SHP77 treated with DMSO at 0.1 percent for 48 hours (cell line): ENCODE data around the gene RPUSD1.
"Not testable (repeated sequence)": the region's sequence is repeated elsewhere in the genome, so short reads cannot be mapped to it uniquely, and the experiment has no call there.

Source experiments
- DNase-seq: peaks from one replicate; lab custom pipeline; 2025; lab: John Stamatoyannopoulos, UW

RPUSD1 gene

GRCh38 chr16:764848-765487, 23.2 kb downstream of the RPUSD1 start:
- DNase-seq, result no peak

GRCh38 chr16:764184-764750, 23.9 kb downstream of the RPUSD1 start:
- DNase-seq, result no peak

GRCh38 chr16:763369-764183, 24.6 kb downstream of the RPUSD1 start:
- DNase-seq, result no peak

GRCh38 chr16:762595-763268, 25.4 kb downstream of the RPUSD1 start:
- no peak for DNase-seq

- no peak for DNase-seq
Observed at GRCh38 chr16:761625-762513, 26.3 kb downstream of the RPUSD1 start.

- DNase-seq, result no peak
Observed at GRCh38 chr16:760545-761343, 27.4 kb downstream of the RPUSD1 start, which contains the start of gene MSLN. Gene MSLN (plus strand): TSS chr16:760734. CDS start chr16:762681, 1,947 bp downstream.

- no peak for DNase-seq
Observed at GRCh38 chr16:760065-760464, 28.1 kb downstream of the RPUSD1 start.

- no peak for DNase-seq
Observed at GRCh38 chr16:759110-759910, 28.9 kb downstream of the RPUSD1 start.

GRCh38 chr16:756428-756827, 31.8 kb downstream of the RPUSD1 start:
- no peak for DNase-seq

GRCh38 chr16:754656-755055, 33.5 kb downstream of the RPUSD1 start:
- DNase-seq, result no peak

- DNase-seq, result not testable (repeated sequence)
Observed at GRCh38 chr16:754121-754607, 34.0 kb downstream of the RPUSD1 start.

GRCh38 chr16:752007-752312, 36.2 kb downstream of the RPUSD1 start:
- no peak for DNase-seq

- DNase-seq, result no peak
Observed at GRCh38 chr16:751152-752006, 36.8 kb downstream of the RPUSD1 start.

- no peak for DNase-seq
Observed at GRCh38 chr16:750485-750884, 37.7 kb downstream of the RPUSD1 start.

- no peak for DNase-seq
Observed at GRCh38 chr16:749010-749409, 39.2 kb downstream of the RPUSD1 start.

GRCh38 chr16:747978-748746, 40.0 kb downstream of the RPUSD1 start:
- DNase-seq, result no peak

- DNase-seq, result no peak
Observed at GRCh38 chr16:746637-747036, 41.5 kb downstream of the RPUSD1 start.

GRCh38 chr16:745739-746138, 42.4 kb downstream of the RPUSD1 start:
- DNase-seq, result no peak
